Liver (tissue), 5 donors: ENCODE results near the gene EDA2R. TPM values are rescaled to one million over a fixed set of nuclear protein-coding genes. Genes with fewer than 3 reads are reported as not detected.

Source experiments
- polyA plus RNA-seq, 2 donors: library from polyadenylated mRNA; stranded (reverse) in 1 of 2; unstranded in 1 of 2; fragments of 200-250 nt in 1 of 2; fragments of >200 nt in 1 of 2; fragmentation: Nextera tagmentation in 1 of 2; extraction: Ambion mirVana in 1 of 2; gene quantifications; one replicate each; pipeline versions ENCODE4 v1.2.1 to v1.2.3, GENCODE V29; 2013 to 2015
- small RNA-seq: library from RNA; depleted of rRNA; stranded (forward); fragments of <200 nt; gene quantifications from one replicate; pipeline ENCODE3, GENCODE V24; 2014
- total RNA-seq, 2 donors: library from RNA; depleted of rRNA; stranded (reverse); fragments of >200 nt; gene quantifications; one replicate each; pipeline ENCODE4 v1.2.3, GENCODE V29; 2014
- donor health status: healthy.
- donor health status: healthy.
- donor health status: healthy.

The EDA2R gene
- total and polyA plus RNA-seq, 4 donors, result 0.01 to 0.09 TPM; not detected in 2

Small RNA genes lying within 50 kb of the gene (small RNA-seq; reads per million reads assigned to genes)
- gene RNU6-394P, result not detected
